ENCODE results near the gene GARRE1.
"Not testable (repeated sequence)": the region's sequence is repeated elsewhere in the genome, so short reads cannot be mapped to it uniquely, and the experiment has no call there.

Gene GARRE1

GRCh38 chr19:34229721-34230120 lies 24.6 kb upstream of the GARRE1 start:
- in situ Hi-C loops (cut with HindIII; ENCODE audit: low pct_ligation_motif_present, low pct_unique_long_range_greater_than_20kb, low sequenced_read_pairs): no loop called here
- DNase-seq: no peak

- in situ Hi-C loops (cut with HindIII; ENCODE audit: low pct_ligation_motif_present, low pct_unique_long_range_greater_than_20kb, low sequenced_read_pairs): no loop called here
- no peak for DNase-seq
Observed at GRCh38 chr19:34230820-34231219, 23.5 kb upstream of the GARRE1 start.

- in situ Hi-C loops (cut with HindIII; ENCODE audit: low pct_ligation_motif_present, low pct_unique_long_range_greater_than_20kb, low sequenced_read_pairs): no loop called here
Observed at GRCh38 chr19:34231439-34231838, 22.9 kb upstream of the GARRE1 start.

GRCh38 chr19:34232566-34233481 lies 21.5 kb upstream of the GARRE1 start:
- in situ Hi-C loops (cut with HindIII; ENCODE audit: low pct_ligation_motif_present, low pct_unique_long_range_greater_than_20kb, low sequenced_read_pairs): no loop called here

More at GRCh38 chr19:34231439-34231838, 22.9 kb upstream of the GARRE1 start:
- no peak for DNase-seq

GRCh38 chr19:34235425-34235940 lies 18.9 kb upstream of the GARRE1 start:
- no peak for DNase-seq
- in situ Hi-C loops (cut with HindIII; ENCODE audit: low pct_ligation_motif_present, low pct_unique_long_range_greater_than_20kb, low sequenced_read_pairs): no loop called here

More at GRCh38 chr19:34232566-34233481, 21.5 kb upstream of the GARRE1 start:
- DNase-seq: peak; percentile 70

GRCh38 chr19:34236035-34236987 lies 18.0 kb upstream of the GARRE1 start:
- in situ Hi-C loops (cut with HindIII; ENCODE audit: low pct_ligation_motif_present, low pct_unique_long_range_greater_than_20kb, low sequenced_read_pairs): no loop called here
- DNase-seq: no peak

GRCh38 chr19:34237283-34237682 lies 17.1 kb upstream of the GARRE1 start:
- in situ Hi-C loops (cut with HindIII; ENCODE audit: low pct_ligation_motif_present, low pct_unique_long_range_greater_than_20kb, low sequenced_read_pairs): no loop called here
- DNase-seq: no peak

GRCh38 chr19:34237939-34238338 lies 16.4 kb upstream of the GARRE1 start:
- in situ Hi-C loops (cut with HindIII; ENCODE audit: low pct_ligation_motif_present, low pct_unique_long_range_greater_than_20kb, low sequenced_read_pairs): no loop called here
- DNase-seq: no peak

- no peak for DNase-seq
- in situ Hi-C loops (cut with HindIII; ENCODE audit: low pct_ligation_motif_present, low pct_unique_long_range_greater_than_20kb, low sequenced_read_pairs): no loop called here
Observed at GRCh38 chr19:34241513-34242337, 12.6 kb upstream of the GARRE1 start.

GRCh38 chr19:34243138-34243875 lies 11.0 kb upstream of the GARRE1 start:
- DNase-seq; in situ Hi-C loops (cut with HindIII; ENCODE audit: low pct_ligation_motif_present, low pct_unique_long_range_greater_than_20kb, low sequenced_read_pairs): not testable (repeated sequence)

GRCh38 chr19:34243876-34244578 lies 10.3 kb upstream of the GARRE1 start:
- no peak for DNase-seq
- in situ Hi-C loops (cut with HindIII; ENCODE audit: low pct_ligation_motif_present, low pct_unique_long_range_greater_than_20kb, low sequenced_read_pairs): no loop called here

GRCh38 chr19:34244611-34245299 lies 9.6 kb upstream of the GARRE1 start:
- DNase-seq: no peak
- in situ Hi-C loops (cut with HindIII; ENCODE audit: low pct_ligation_motif_present, low pct_unique_long_range_greater_than_20kb, low sequenced_read_pairs): no loop called here

- in situ Hi-C loops (cut with HindIII; ENCODE audit: low pct_ligation_motif_present, low pct_unique_long_range_greater_than_20kb, low sequenced_read_pairs): no loop called here
Observed at GRCh38 chr19:34246340-34246739, 8.0 kb upstream of the GARRE1 start.

GRCh38 chr19:34248941-34249340 lies 5.4 kb upstream of the GARRE1 start:
- in situ Hi-C loops (cut with HindIII; ENCODE audit: low pct_ligation_motif_present, low pct_unique_long_range_greater_than_20kb, low sequenced_read_pairs): no loop called here
- no peak for DNase-seq

More at GRCh38 chr19:34246340-34246739, 8.0 kb upstream of the GARRE1 start:
- DNase-seq: no peak

- in situ Hi-C loops (cut with HindIII; ENCODE audit: low pct_ligation_motif_present, low pct_unique_long_range_greater_than_20kb, low sequenced_read_pairs): not testable (repeated sequence)
Observed at GRCh38 chr19:34253167-34253566, 1.2 kb upstream of the GARRE1 start.

GRCh38 chr19:34253681-34254045 lies 691 bp upstream of the GARRE1 start:
- in situ Hi-C loops (cut with HindIII; ENCODE audit: low pct_ligation_motif_present, low pct_unique_long_range_greater_than_20kb, low sequenced_read_pairs); DNase-seq: not testable (repeated sequence)

More at GRCh38 chr19:34253167-34253566, 1.2 kb upstream of the GARRE1 start:
- not testable (repeated sequence) for DNase-seq
